Liver (tissue), 9 donors: ENCODE results near the gene GLIPR1L1. TPM values are rescaled to one million over a fixed set of nuclear protein-coding genes. Genes with fewer than 3 reads are reported as not detected.
A peak's percentile ranks its signal among the peaks of the same experiment; 100 is the strongest.

Experiments used
- DNase-seq: peaks from one replicate; pipeline ENCODE4 v3.0.0-alpha.2; 2017; ENCODE audit warnings: low spot score
- H3K27ac ChIP-seq, 2 donors: one replicate each; pipeline ENCODE4 v1.7.0; 2013; ENCODE audit warnings: inconsistent platforms in 2 of 2, low read length in 2 of 2, control low read depth in 1 of 2, low read depth in 1 of 2, mild to moderate bottlenecking in 1 of 2
- H3K27me3 ChIP-seq, 4 donors: one replicate each; pipeline versions ENCODE4 v1.6.1 to v1.7.0; 2013; ENCODE audit warnings: low read length in 3 of 4, inconsistent platforms in 1 of 4, mild to moderate bottlenecking in 1 of 4, moderate library complexity in 1 of 4; ENCODE audit not compliant: control insufficient read depth in 4 of 4, insufficient read depth in 4 of 4
- H3K36me3 ChIP-seq, 4 donors: one replicate each; pipeline versions ENCODE4 v1.6.1 to v1.7.0; 2013; ENCODE audit warnings: low read length in 3 of 4, mild to moderate bottlenecking in 3 of 4, low read depth in 1 of 4, moderate library complexity in 1 of 4; ENCODE audit not compliant: control insufficient read depth in 4 of 4, insufficient read depth in 3 of 4
- H3K4me1 ChIP-seq, 4 donors: one replicate each; pipeline versions ENCODE4 v1.6.1 to v1.7.0; 2013; ENCODE audit warnings: low read length in 3 of 4, mild to moderate bottlenecking in 3 of 4, moderate library complexity in 1 of 4; ENCODE audit not compliant: control insufficient read depth in 4 of 4, insufficient read depth in 4 of 4
- H3K4me3 ChIP-seq, 3 donors: one replicate each; pipeline versions ENCODE4 v1.6.1 to v1.7.0; 2013; ENCODE audit warnings: low read length in 3 of 3, control low read depth in 1 of 3, low read depth in 1 of 3, mild to moderate bottlenecking in 1 of 3
- H3K9ac ChIP-seq, 2 donors: one replicate each; pipeline ENCODE4 v1.7.0; 2013; ENCODE audit warnings: low read length in 2 of 2, mild to moderate bottlenecking in 2 of 2, moderate library complexity in 2 of 2, control low read depth in 1 of 2, low read depth in 1 of 2
- H3K9me3 ChIP-seq, 4 donors: one replicate each; pipeline versions ENCODE4 v1.6.1 to v1.7.0; 2013; ENCODE audit warnings: low read length in 3 of 4; ENCODE audit not compliant: control insufficient read depth in 4 of 4
- EGR1 ChIP-seq, 2 donors: IDR thresholded peaks; 2 replicates each; pipeline ENCODE4 v1.6.1; 2016 to 2018; ENCODE audit warnings: antibody characterized with exemption in 2 of 2, low read depth in 2 of 2
- FOXA1 ChIP-seq: IDR thresholded peaks from 2 replicates; pipeline ENCODE4 v1.6.1; 2016; ENCODE audit warnings: antibody characterized with exemption
- FOXA2 ChIP-seq: IDR thresholded peaks from 2 replicates; pipeline ENCODE4 v1.6.1; 2016; ENCODE audit warnings: antibody characterized with exemption
- GABPA ChIP-seq, 2 donors: IDR thresholded peaks in 1 of 2; conservative IDR thresholded peaks in 1 of 2; 2 replicates each; pipeline ENCODE4 v1.6.1; 2016; ENCODE audit warnings: antibody characterized with exemption in 2 of 2, mild to moderate bottlenecking in 1 of 2, moderate library complexity in 1 of 2
- HNF4A ChIP-seq, 2 donors: conservative IDR thresholded peaks; 2 replicates each; pipeline ENCODE4 v1.6.1; 2016; ENCODE audit warnings: antibody characterized with exemption in 2 of 2, mild to moderate bottlenecking in 2 of 2
- HNF4G ChIP-seq: IDR thresholded peaks from 2 replicates; pipeline ENCODE4 v1.6.1; 2016; ENCODE audit warnings: antibody characterized with exemption
- JUND ChIP-seq, 2 donors: IDR thresholded peaks; 2 replicates each; pipeline ENCODE4 v1.6.1; 2016; ENCODE audit warnings: antibody characterized with exemption in 2 of 2
- NR2F2 ChIP-seq: IDR thresholded peaks from 2 replicates; pipeline ENCODE4 v1.6.1; 2016; ENCODE audit warnings: antibody characterized with exemption
- RAD21 ChIP-seq, 2 donors: IDR thresholded peaks; 2 replicates each; pipeline ENCODE4 v1.6.1; 2016; ENCODE audit warnings: antibody characterized with exemption in 2 of 2, mild to moderate bottlenecking in 2 of 2
- RXRA ChIP-seq, 2 donors: IDR thresholded peaks; 2 replicates each; pipeline ENCODE4 v1.6.1; 2017 to 2018; ENCODE audit warnings: antibody characterized with exemption in 2 of 2, mild to moderate bottlenecking in 1 of 2
- SP1 ChIP-seq: IDR thresholded peaks from 2 replicates; pipeline ENCODE4 v1.6.1; 2018; ENCODE audit warnings: antibody characterized with exemption, mild to moderate bottlenecking
- TAF1 ChIP-seq: conservative IDR thresholded peaks from 2 replicates; pipeline ENCODE4 v1.6.1; 2016; ENCODE audit warnings: antibody characterized with exemption, mild to moderate bottlenecking
- YY1 ChIP-seq: IDR thresholded peaks from 2 replicates; pipeline ENCODE4 v1.6.1; 2016; ENCODE audit warnings: antibody characterized with exemption, mild to moderate bottlenecking
- WGBS: extraction: QIAGEN DNeasy Blood & Tissue Kit; methylation state at CpG from one replicate; pipeline ENCODE4 v1.1.7; 2013; 5-methylcytosine and 5-hydroxymethylcytosine counted together
- polyA plus RNA-seq, 2 donors: library from polyadenylated mRNA; stranded (reverse) in 1 of 2; unstranded in 1 of 2; fragments of 200-250 nt in 1 of 2; fragments of >200 nt in 1 of 2; fragmentation: Nextera tagmentation in 1 of 2; extraction: Ambion mirVana in 1 of 2; gene quantifications; one replicate each; pipeline versions ENCODE4 v1.2.1 to v1.2.3, GENCODE V29; 2013 to 2015
- total RNA-seq, 2 donors: library from RNA; depleted of rRNA; stranded (reverse); fragments of >200 nt; gene quantifications; one replicate each; pipeline ENCODE4 v1.2.3, GENCODE V29; 2014
- TF ChIP-seq, protein P1 (sequence below): IDR thresholded peaks from 2 replicates; pipeline ENCODE4 v1.6.1; 2016; ENCODE audit warnings: antibody characterized with exemption
- TF ChIP-seq, protein P2 (sequence below): IDR thresholded peaks from 2 replicates; pipeline ENCODE4 v1.6.1; 2016; ENCODE audit warnings: antibody characterized with exemption
- TF ChIP-seq, protein P3 (sequence below): fragments of 150-350 bp; IDR thresholded peaks from 2 replicates; pipeline ENCODE4 v1.5.1; 2017; ENCODE audit warnings: improper control_type of control experiment, low read depth, low read length; ENCODE audit not compliant: missing input control
- TF ChIP-seq, protein P4 (sequence below): IDR thresholded peaks from 2 replicates; pipeline ENCODE4 v1.6.1; 2016; ENCODE audit warnings: antibody characterized with exemption
- donor health status: healthy.
- donor health status: healthy.
- donor health status: healthy.
- donor health status: healthy.
- donor health status: healthy.

GLIPR1L1 gene
- total and polyA plus RNA-seq, 4 donors = not detected

DNA sequence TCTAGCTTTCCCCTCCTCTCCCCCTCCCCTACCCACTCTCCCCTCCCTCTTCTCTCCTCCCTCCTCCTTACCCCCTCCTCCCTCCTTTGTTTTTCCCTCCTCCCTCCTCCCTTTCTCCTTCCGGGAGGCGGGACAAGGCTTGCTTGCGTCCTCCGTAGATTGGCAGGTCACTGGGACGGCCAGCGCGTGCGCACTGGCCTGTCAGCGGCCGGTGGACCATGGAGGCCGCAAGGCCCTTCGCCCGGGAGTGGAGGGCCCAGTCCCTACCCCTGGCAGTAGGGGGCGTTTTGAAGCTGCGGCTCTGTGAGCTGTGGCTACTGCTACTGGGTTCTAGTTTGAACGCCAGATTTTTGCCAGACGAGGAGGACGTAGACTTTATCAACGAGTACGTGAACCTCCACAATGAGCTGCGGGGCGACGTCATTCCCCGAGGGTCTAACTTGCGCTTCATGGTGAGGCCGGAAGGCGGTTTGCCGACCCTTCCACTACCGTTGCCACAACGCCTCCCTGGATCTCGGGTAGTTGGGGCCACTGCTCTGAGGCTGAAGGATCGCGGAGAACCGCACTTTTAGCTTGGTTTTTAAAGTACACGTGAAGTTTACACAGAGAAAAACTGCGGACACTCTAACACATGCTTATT, 56.5 kb downstream of the GLIPR1L1 start, which contains the start of gene GLIPR1L2 (continued):
- TF ChIP-seq, protein P1, sequence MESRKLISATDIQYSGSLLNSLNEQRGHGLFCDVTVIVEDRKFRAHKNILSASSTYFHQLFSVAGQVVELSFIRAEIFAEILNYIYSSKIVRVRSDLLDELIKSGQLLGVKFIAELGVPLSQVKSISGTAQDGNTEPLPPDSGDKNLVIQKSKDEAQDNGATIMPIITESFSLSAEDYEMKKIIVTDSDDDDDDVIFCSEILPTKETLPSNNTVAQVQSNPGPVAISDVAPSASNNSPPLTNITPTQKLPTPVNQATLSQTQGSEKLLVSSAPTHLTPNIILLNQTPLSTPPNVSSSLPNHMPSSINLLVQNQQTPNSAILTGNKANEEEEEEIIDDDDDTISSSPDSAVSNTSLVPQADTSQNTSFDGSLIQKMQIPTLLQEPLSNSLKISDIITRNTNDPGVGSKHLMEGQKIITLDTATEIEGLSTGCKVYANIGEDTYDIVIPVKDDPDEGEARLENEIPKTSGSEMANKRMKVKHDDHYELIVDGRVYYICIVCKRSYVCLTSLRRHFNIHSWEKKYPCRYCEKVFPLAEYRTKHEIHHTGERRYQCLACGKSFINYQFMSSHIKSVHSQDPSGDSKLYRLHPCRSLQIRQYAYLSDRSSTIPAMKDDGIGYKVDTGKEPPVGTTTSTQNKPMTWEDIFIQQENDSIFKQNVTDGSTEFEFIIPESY = peak; percentile 33
- TF ChIP-seq TAF1 = peak; percentile 68
- TF ChIP-seq, protein P2, sequence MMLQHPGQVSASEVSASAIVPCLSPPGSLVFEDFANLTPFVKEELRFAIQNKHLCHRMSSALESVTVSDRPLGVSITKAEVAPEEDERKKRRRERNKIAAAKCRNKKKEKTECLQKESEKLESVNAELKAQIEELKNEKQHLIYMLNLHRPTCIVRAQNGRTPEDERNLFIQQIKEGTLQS = no peak
- TF ChIP-seq FOXA2 = no peak
- peak in 1 of 2 donors; percentile 26 for TF ChIP-seq HNF4A (conservative IDR thresholded peaks at IDR 0.05)

DNA sequence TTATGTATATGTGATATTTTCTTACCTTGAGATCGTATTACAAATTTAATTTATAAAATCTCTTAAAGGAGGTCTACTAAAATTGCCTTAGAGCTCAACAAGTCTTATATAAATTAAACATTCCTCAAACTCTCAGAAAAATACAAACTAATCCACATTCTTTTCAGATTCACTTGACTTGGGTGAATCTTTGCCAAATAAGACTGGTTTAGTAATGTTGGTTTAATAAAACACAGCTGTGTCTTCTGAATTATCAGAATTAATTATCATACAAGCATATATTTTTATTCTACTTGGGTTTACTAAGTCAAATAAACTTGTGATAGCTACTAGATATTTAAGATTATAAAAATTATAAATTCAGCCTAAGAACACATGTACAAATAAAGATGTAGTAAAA, 69.8 kb downstream of the GLIPR1L1 start:
- Histone ChIP-seq H3K4me1 (no peaks in the 10 kb centered on the region), H3K9me3 (no peaks in the 10 kb centered on the region), H3K27ac (no peak overlapping the region), H3K4me3 (no peak overlapping the region), H3K9ac (no peak overlapping the region), H3K27me3 (no peaks in the 10 kb centered on the region), H3K36me3 (no peaks in the 10 kb centered on the region)
- no peak for DNase-seq
- WGBS = 76% methylated on average over 1 of the region's 1 CpG
- TF ChIP-seq EGR1 (IDR thresholded peaks at IDR 0.05; ENCODE audit: low read depth in 2 of 2) (no peak), NR2F2 (no peak), HNF4G (no peak), GABPA (IDR thresholded peaks at IDR 0.05 in 1 of 2, conservative IDR thresholded peaks at IDR 0.05 in 1 of 2) (no peak), RAD21 (IDR thresholded peaks at IDR 0.05) (no peak), FOXA1 (no peak), RXRA (IDR thresholded peaks at IDR 0.05) (no peak), HNF4A (conservative IDR thresholded peaks at IDR 0.05) (no peak), TAF1 (no peak), FOXA2 (no peak), JUND (IDR thresholded peaks at IDR 0.05) (no peak), SP1 (no peak), YY1 (no peak)
- TF ChIP-seq, protein P3, sequence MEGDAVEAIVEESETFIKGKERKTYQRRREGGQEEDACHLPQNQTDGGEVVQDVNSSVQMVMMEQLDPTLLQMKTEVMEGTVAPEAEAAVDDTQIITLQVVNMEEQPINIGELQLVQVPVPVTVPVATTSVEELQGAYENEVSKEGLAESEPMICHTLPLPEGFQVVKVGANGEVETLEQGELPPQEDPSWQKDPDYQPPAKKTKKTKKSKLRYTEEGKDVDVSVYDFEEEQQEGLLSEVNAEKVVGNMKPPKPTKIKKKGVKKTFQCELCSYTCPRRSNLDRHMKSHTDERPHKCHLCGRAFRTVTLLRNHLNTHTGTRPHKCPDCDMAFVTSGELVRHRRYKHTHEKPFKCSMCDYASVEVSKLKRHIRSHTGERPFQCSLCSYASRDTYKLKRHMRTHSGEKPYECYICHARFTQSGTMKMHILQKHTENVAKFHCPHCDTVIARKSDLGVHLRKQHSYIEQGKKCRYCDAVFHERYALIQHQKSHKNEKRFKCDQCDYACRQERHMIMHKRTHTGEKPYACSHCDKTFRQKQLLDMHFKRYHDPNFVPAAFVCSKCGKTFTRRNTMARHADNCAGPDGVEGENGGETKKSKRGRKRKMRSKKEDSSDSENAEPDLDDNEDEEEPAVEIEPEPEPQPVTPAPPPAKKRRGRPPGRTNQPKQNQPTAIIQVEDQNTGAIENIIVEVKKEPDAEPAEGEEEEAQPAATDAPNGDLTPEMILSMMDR = no peak
- TF ChIP-seq, protein P2 = no peak
- TF ChIP-seq, protein P4, sequence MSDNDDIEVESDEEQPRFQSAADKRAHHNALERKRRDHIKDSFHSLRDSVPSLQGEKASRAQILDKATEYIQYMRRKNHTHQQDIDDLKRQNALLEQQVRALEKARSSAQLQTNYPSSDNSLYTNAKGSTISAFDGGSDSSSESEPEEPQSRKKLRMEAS = no peak

DNA sequence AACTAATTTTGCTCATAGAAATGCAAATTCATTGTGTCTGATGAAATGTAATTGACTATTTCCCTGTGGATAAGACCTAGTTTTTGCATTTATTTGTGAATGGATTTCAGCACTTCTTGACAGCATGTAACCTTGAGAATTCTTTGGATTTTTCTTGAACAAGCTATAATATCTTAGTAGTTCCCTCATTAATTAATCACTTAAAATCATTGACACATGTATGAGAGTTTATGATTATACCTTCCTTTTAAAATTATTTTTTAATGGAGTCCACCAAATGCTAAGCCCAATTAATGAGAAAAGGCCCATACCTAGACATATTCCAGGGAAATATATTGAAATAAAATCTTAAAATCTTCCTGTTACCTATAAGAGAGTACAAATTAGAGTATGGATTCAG, 73.2 kb downstream of the GLIPR1L1 start:
- no peaks in the 10 kb centered on the region for H3K36me3 ChIP-seq
- no peaks in the 10 kb centered on the region for H3K27me3 ChIP-seq
- TF ChIP-seq SP1 (no peak), GABPA (IDR thresholded peaks at IDR 0.05 in 1 of 2, conservative IDR thresholded peaks at IDR 0.05 in 1 of 2) (no peak), RAD21 (IDR thresholded peaks at IDR 0.05) (no peak), HNF4G (no peak)
- H3K9me3 ChIP-seq = no peaks in the 10 kb centered on the region
- no peaks in the 10 kb centered on the region for H3K4me1 ChIP-seq
- H3K27ac ChIP-seq = no peak overlapping the region
- H3K9ac ChIP-seq = no peak overlapping the region
- no peak for DNase-seq
- H3K4me3 ChIP-seq = no peak overlapping the region
